Right ventricle myocardium inferior (tissue), 1 donor: ENCODE data around the gene PPP1R1C. TPM values are rescaled to one million over a fixed set of nuclear protein-coding genes. Genes with fewer than 3 reads are reported as not detected.
A peak's percentile ranks its signal among the peaks of the same experiment; 100 is the strongest.
"Not testable (repeated sequence)": the region's sequence is repeated elsewhere in the genome, so short reads cannot be mapped to it uniquely, and the experiment has no call there.

Experiments used
- ATAC-seq: fragments of 200-7000 bp; cut with Tn5 transposase; one replicate; pipeline ENCODE4 v1.9.1; 2020; ENCODE audit warnings: mild to moderate bottlenecking, moderate library complexity
- DNase-seq: peaks from one replicate; pipeline ENCODE4 v3.0.0; 2021; ENCODE audit errors: missing footprints
- intact Hi-C: fragments of 100-400 bp; cut with DNase I; formaldehyde crosslinking; loops from one replicate; pipeline ENCODE4 v1.11.0; 2022
- total RNA-seq: library from RNA; stranded (reverse); fragmentation: NEBNext Ultra II Directional; extraction: Animal tissue kit (Norgen Biotek cat#: 25700); gene quantifications from one replicate; pipeline ENCODE4 v1.2.1, GENCODE V29; 2021
- donor health status: DM: no; HTN: yes; CAD: no; lungs with severe emphysema.

The PPP1R1C gene
- total RNA-seq, 1 donor from 2014 or later, result 24.0 TPM

- DNase-seq (no peak), ATAC-seq (no peak)
- intact Hi-C loops, result no loop called here
Observed at GRCh38 chr2:181998041-181998835, 12.6 kb downstream of the PPP1R1C start.

- ATAC-seq, result no peak
- intact Hi-C loops, result no loop called here
Observed at GRCh38 chr2:181998891-181999654, 13.4 kb downstream of the PPP1R1C start.

GRCh38 chr2:181999911-182000310 lies 14.3 kb downstream of the PPP1R1C start:
- intact Hi-C loops, result no loop called here
- DNase-seq (no peak), ATAC-seq (no peak)

More at GRCh38 chr2:181998891-181999654, 13.4 kb downstream of the PPP1R1C start:
- DNase-seq, result no peak

GRCh38 chr2:182004945-182005520 lies 19.4 kb downstream of the PPP1R1C start:
- intact Hi-C loops, result no loop called here
- ATAC-seq (no peak), DNase-seq (no peak)

- DNase-seq (no peak), ATAC-seq (no peak)
- intact Hi-C loops, result no loop called here
Observed at GRCh38 chr2:182006595-182007341, 21.1 kb downstream of the PPP1R1C start.

GRCh38 chr2:182014284-182014683 lies 28.6 kb downstream of the PPP1R1C start:
- no peak for ATAC-seq
- intact Hi-C loops, result no loop called here
- DNase-seq, result peak; percentile 32

- ATAC-seq (no peak), DNase-seq (no peak)
- intact Hi-C loops, result no loop called here
Observed at GRCh38 chr2:182015334-182016109, 29.9 kb downstream of the PPP1R1C start.

- intact Hi-C loops, result no loop called here
- ATAC-seq (no peak), DNase-seq (no peak)
Observed at GRCh38 chr2:182018218-182018617, 32.6 kb downstream of the PPP1R1C start.

GRCh38 chr2:182019731-182020130 lies 34.1 kb downstream of the PPP1R1C start:
- no peak for DNase-seq
- ATAC-seq, result no peak
- intact Hi-C loops, result no loop called here

- ATAC-seq, result no peak
- intact Hi-C loops, result no loop called here
- no peak for DNase-seq
Observed at GRCh38 chr2:182020286-182021070, 34.8 kb downstream of the PPP1R1C start.

- no peak for ATAC-seq
- intact Hi-C loops, result no loop called here
- no peak for DNase-seq
Observed at GRCh38 chr2:182023235-182023634, 37.6 kb downstream of the PPP1R1C start.

GRCh38 chr2:182030875-182031274 lies 45.2 kb downstream of the PPP1R1C start:
- intact Hi-C loops, DNase-seq, ATAC-seq: not testable (repeated sequence)

GRCh38 chr2:182031956-182032355 lies 46.3 kb downstream of the PPP1R1C start:
- ATAC-seq, result no peak
- intact Hi-C loops, result no loop called here

GRCh38 chr2:182033449-182033848 lies 47.8 kb downstream of the PPP1R1C start:
- ATAC-seq (no peak), DNase-seq (no peak)
- intact Hi-C loops, result no loop called here

More at GRCh38 chr2:182031956-182032355, 46.3 kb downstream of the PPP1R1C start:
- DNase-seq, result no peak

- ATAC-seq (peak; percentile 65), DNase-seq (no peak)
- intact Hi-C loops, result no loop called here
Observed at GRCh38 chr2:182038576-182038975, 52.9 kb downstream of the PPP1R1C start.

GRCh38 chr2:182043021-182043420 lies 57.4 kb downstream of the PPP1R1C start:
- intact Hi-C loops, result no loop called here
- ATAC-seq (no peak), DNase-seq (no peak)

GRCh38 chr2:182043861-182044260 lies 58.2 kb downstream of the PPP1R1C start:
- ATAC-seq (no peak), DNase-seq (no peak)
- intact Hi-C loops, result no loop called here

GRCh38 chr2:182047544-182047943 lies 61.9 kb downstream of the PPP1R1C start:
- intact Hi-C loops, result no loop called here
- DNase-seq, result no peak
- no peak for ATAC-seq
